GM04504 (cell line): ENCODE measurements around the gene TMC3.
"Not testable (repeated sequence)": the region's sequence is repeated elsewhere in the genome, so short reads cannot be mapped to it uniquely, and the experiment has no call there.

ENCODE experiments used
- DNase-seq: peaks from one replicate; pipeline ENCODE4 v3.0.0-alpha.2; 2012; ENCODE audit warnings: low read depth

The TMC3 gene

DNA sequence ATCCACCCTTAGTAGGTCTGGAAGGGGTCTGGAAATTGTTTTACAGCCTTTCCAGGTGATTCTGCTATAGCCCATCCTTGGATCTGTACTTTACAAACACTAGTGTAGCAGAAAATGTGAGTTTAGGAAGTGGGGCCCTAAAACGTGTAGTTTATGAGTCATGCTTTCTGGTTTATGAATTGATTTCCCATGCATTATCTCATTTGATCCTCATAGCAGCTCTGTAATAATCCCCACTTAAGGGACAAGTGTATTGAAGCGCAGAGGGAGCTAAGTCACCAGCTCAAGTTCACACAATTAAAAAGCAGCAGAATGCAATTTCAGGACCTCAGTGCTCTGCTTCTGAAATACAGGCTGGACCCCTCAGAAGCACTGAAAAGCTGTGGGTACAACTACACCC is 27.4 kb downstream of the TMC3 start:
- no peak for DNase-seq

DNA sequence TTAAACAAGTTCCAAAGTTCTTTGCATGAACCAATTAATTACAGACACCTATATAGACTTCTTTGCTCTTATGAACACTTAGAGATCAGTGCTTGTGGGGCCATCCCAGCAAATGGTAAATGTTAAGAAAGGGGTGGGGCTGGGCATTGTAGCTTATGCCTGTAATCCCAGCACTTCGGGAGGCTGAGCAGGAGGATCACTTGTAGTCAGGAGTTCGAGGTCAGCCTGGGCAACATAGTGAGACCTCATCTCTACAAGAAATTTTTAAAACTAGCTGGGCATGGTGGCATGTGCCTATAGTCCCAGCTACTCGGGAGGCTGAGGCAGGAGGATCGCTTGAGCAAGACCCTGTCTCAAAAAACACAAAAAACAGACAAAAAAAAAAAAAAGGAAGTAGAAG is 30.6 kb downstream of the TMC3 start:
- no peak for DNase-seq

DNA sequence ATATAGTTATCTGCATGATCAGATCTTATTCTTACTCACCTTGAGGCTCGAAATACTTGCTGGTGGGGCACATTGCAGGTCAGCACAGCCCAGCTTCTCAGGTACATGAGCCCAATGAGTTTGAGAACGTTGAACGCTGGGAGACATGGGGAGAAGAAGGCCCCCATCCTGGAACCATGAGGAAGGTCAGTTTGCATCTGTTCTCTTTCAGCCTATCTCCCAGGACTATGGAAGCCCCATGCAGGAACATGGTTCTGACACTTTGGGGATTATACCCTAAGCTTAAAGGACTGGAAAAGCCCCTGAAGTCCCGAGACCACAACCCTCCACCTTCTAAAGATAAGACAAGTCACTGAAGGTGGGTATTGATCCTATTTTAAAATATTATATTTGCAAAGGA is 32.7 kb downstream of the TMC3 start:
- no peak for DNase-seq

DNA sequence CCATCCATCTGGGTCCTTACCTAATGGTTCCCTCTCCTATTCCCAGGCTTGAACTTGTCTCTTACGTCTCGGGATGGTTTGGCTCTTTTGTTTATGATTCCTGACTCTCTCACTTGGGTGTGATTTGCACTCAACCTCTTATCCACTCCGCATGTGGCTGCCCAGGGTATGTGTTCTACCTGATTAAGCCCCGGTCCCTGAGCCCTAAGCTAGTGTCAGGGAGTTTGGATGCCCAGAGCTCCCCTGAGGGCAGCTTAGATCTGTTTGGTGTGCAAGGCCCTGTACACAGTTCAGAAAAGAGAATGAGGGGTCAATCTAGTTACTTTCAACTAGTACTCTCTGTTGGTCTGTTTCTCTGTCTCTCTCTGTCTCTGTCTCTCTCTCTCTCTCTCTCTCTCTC is 34.2 kb downstream of the TMC3 start:
- no peak for DNase-seq

DNA sequence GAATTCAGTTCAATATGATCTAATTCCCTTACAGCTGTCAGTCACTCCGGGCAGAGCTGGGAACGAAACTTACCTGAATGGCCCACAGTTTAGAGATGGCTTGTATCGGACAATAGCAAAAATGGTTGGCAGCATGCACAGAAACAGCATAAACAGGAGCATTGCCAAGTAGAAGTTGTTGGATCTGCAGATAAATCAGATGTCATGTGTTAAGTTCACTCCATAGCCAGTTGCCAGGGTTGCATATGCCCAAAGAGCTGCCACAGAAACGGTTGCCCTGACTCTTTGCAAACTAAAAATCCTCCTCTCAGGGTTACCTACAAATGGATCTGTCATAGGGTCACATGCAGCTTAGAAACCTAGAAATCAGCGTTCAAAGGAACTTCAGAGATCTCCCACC is 34.7 kb downstream of the TMC3 start:
- DNase-seq: no peak

DNA sequence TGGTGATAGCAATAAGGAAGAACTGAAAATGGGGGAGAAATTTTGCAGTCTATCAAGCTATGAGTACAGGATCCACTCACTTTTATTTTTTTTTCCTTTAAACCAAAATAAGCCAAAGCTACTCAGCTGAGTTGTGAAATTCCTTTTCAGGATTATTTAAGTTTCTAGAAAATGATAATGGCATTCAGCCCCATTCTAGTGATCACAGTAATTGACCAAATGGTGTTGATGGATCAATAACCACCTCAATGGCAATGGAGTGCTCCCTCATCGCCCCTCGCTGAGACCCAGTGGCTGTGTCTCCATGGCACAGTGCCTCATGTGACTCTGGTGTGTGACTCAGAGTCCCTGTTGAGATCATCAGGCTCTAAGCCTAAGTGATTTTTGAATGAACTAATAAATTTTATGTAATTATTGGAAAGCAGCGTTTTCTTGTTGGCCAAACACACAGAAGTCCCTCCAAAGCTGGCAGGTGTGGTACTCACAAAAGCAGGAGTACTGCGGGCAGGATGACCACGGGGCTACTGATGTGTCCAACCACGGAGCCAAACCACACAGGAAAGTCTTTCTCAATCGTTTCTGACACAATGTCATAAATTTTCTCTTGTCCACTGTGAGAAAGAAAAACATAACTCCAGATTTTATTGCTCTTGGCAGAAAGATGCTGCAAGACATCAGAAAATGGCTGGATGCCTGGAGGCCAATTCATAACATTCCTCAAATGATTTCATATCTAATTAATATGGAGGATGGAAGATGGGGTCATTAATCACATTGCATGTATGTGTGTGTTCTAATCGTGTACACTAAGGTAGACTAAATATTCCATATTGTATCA is 35.6 kb downstream of the TMC3 start:
- peak; percentile 94 for DNase-seq

DNA sequence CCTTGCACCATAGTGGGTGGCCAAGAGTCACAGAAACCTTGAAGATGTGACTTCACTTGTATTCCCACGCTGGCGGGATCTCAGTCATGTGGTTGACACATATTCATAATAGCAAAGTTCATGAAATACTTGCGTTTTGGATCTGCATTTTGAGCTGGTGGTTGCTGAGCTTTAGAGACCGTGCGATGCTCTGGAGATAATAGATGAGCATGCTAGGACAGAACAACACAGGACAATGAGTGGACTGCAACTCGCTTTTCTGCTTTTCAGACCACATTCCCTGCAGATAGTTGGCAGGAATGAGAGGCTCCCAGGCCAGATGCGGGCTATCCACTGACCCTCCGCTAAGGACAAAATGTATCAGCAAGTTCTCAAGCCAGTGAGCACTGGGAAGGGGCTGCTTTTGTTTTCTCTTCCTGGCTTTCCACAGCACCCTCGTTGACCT is 36.3 kb downstream of the TMC3 start:
- no peak for DNase-seq

DNA sequence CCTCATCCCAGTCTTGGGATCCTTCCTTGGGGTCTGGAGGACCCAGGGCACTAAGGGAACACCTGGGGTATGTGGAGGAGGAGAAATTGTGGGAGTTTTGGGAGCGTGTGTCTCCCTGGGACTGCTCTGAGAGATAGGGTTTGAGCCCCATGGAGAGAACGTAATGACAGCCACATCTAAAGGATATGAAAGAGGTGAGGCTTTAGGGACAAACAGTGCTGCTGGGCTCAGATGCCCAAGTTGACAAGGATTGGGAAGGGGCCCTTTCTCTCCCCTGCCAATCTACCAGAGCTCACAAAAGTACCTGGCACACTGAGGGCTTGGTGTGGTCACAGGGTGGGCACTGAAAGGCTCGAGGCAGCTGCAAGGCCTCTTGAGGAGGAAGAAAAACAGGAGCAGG is 36.8 kb downstream of the TMC3 start:
- DNase-seq: no peak

DNA sequence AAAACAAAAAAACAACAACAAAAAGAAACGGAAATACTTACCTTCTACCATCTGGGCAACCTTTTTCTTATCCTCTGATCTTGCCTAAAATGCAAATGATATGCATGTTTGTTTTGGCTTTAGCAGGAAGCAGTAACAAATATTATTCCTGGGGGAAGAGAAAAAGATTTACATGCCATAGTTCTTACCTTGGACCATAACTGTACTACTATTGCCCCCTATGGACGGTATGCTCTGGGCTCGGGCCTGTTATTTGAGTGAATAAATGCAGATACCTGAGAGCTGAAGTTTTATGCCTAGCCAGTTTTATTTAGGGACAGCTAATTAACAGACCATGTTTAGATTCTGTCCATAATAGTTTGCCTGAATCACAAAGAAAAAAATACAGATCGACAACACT is 37.4 kb downstream of the TMC3 start:
- DNase-seq: no peak

DNA sequence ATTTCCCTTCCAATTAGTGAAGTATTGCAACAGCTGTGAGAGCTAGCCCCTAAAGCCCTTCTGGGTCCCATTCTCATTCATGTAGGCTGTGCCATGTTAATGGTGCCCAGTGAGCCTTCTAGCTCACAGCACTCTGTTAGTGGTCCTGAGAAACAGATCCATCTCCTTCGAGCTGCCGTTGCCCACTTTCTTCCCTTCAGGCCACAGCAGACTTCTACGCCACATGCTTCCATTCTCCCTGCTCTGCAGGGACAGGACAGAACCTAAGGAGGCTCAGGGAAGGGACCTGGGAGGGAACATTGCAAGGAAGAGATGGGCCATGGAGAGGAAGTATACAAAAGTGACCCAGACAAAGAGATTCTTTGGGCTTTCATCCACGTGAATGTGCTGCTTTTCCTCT is 38.4 kb downstream of the TMC3 start:
- DNase-seq: no peak

DNA sequence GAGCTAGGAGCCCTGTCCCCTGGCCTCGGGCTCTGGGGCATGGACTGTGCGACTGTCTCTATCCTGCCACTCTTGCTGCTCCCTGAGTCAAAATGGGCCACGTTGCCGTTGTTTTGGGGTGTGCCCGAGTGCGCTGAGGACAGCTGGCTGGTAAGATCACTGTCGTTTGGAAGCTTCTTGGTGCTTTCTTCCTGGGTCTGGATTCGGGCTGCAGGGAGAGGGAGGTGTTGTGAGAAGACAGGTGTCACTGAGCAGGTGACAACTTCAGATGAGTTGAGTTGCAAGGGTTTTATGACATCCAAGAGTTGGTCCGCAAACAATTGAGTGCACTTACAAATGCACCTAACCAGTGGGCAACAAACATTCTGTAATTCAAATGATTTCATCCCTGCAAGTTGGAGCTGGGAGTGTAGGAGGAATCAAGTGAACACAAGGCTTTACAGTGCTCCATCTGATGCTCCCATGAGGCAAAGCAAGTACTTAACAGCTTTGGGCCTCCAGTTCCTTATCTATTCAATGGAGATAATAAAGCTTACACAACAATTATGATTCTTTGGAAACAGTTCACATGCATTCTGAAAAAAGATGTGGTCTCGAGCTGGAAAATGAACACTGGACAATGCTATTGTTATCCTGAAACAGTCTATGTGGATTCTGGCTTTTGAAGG is 39.1 kb downstream of the TMC3 start:
- DNase-seq: no peak

DNA sequence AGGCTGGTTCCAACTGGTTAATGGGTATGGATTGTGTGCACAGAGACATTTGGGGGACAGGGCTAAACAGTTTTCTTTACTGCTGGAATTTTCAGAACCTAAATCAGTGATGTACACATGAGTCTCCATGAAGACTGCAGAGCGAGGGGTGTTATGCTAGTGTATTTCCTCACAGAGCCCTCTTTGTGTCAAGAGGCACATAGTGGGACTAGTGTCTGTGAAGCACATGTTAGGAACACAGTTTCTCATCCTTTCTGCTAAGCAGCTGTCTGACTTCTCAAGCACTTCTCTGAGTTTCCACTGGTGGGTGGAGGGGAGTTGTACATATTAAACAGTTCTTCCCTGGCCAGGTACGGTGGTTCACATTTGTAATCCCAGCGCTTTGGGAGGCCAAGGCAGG is 40.6 kb downstream of the TMC3 start:
- DNase-seq: no peak

DNA sequence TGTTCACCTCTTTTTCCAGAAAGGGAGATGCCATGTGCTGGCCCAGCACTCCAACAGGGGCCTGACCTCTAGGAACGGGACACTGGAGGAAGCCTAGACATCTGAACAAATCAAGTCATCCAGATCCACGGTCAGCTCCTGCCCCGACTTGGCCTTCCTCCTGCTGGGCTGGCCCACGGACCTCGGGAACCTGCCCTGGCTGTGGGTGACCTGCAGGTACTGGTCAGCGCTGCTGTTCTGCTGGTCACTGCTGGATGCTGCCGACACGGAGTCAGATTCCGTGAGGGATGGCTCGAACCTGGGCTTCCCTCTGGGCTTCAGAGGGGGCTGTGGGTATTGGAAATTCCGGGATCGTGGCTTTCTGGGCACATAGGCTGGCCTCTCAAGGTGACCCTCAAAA is 41.7 kb downstream of the TMC3 start:
- no peak for DNase-seq

DNA sequence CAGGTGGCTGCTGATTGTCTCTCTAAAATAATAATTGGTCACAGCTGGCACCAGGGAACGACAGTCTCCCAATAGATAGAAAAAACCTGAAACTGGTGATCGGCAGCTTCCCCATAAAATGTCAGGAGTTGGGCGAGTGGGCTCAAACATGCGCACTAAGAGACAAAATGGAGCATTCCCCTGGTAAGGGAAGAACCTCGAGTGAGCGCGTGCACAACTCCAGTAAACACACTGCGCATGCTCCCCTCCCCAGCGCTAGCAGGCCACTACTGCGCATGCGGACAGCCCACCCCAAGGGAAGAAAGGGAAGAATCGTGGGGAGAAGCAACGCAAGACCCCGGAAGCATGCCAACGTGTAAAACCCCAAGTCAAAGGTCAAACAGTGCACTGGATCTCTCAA is 42.4 kb downstream of the TMC3 start:
- DNase-seq: no peak

DNA sequence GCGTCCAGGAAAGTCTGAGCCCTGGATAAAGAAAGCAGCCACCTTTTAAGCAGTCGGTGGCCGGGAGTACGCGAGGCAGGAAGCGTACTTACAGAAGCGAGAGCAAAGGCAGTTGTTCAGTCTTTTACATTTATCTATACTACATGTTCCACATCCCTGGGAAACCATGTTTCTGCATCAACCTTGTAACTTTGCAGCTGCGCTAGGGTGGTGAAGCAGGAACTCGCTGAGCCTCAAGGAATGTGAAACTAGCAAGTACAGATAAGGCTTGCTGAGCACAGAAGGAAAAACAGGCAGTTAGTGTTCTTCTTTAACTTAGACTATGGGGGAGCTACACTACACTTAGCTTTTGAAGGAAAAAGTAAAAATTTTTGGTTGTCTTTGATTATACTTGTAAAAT is 42.9 kb downstream of the TMC3 start:
- DNase-seq: not testable (repeated sequence)

DNA sequence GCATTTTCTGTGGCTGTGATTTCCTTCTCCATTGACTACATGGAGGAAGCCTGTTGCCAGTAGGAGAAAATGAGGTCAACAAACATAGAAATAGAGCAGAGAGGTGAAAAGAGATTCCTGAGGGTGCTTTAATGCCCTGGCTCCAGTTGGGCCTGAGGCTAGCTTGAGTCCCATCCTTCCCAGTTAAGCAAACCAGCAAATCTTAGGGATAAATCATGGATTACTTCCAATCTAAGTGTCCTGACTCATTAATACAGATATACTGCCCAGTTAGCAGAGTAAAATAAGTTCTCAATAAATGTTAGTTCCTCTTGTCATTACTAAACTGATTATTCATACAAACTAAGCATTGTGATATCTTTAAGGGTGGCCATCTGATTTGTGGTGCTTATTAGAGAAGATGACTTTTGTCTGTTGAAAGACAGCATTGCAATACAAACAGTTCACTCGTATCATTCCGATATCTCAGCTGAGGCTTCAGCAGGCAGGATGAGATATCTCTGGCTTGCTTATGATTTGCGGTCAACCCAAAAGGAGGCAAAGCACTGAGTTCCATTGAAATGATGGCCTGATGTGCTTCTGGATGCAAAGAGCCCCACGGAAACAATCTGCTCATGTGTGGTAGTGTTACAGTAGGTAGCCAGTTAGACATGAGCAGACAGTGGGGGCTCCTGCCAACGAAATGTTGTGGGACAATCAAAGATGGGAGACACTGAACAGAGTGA is 43.5 kb downstream of the TMC3 start:
- no peak for DNase-seq

DNA sequence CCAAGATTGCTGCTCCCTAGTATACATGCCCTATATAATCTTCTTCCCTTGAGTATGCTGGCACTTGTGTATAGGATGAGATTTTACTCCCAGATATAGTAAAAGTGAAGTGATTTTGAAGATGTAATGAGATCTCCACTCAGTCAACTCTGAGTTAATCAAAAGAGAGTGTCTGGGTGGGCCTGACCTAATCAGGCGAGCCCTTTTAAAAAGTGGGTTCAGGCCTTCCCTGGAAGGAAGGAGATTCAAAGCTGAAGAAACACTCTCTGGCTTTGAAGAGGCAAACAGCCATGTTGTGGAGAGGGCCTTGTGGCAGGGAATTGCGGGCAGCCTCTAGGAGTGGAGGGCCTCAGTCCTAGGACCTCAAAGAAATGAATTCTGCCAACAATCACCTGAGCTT is 44.6 kb downstream of the TMC3 start:
- no peak for DNase-seq

DNA sequence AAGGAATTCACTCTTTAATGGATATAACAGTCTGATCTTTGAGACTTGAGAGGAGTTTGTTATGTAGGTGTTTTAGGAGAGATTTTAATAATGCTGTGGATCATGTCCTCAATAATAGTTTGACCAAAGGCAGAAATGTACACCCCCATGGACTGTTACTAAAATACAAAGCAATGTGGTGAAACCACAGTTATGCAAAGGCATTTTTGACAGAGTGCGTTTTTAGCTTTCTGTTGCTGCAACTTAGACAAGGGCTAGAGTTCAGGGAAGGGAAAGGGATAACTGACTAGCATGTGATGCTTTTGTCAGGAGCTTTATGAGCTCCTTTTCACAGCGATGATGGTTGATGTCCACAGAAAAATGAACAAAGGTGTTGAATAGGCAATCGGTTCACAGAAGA is 46.5 kb downstream of the TMC3 start:
- peak; percentile 77 for DNase-seq

DNA sequence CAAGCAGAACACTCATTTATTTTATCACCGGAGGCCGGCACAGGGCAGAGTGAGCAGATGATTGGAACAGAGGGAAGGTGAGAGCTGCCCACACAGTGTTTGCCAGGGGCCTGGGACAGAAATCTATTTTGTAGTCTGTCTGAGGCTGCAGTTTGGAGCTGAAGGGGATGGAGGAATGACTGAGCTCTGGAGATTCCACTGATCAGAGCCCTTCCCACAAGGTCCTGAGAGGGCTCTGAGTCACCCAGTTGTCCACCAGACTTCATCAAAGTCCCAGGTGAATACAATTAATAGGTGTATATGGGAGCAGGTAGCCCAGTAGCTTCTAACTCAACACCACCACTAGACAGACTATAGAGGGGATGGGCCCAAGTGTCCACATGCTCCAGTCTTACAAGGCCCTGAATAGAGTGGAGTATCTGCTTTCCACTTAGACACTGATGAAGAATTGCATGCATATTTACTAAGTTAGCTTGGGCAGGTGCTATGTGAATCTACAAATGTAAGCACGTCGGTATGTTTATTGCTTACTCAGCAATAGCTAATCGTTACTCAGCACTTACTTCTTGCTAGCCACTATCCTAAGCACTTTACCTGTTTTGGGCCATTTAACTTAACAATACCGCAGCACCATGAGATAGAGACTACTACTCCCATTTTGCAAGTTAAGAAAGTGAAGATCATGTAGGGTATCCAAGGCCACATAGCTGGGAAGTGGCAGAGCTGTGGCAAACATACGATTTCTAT is 47.4 kb downstream of the TMC3 start:
- no peak for DNase-seq

DNA sequence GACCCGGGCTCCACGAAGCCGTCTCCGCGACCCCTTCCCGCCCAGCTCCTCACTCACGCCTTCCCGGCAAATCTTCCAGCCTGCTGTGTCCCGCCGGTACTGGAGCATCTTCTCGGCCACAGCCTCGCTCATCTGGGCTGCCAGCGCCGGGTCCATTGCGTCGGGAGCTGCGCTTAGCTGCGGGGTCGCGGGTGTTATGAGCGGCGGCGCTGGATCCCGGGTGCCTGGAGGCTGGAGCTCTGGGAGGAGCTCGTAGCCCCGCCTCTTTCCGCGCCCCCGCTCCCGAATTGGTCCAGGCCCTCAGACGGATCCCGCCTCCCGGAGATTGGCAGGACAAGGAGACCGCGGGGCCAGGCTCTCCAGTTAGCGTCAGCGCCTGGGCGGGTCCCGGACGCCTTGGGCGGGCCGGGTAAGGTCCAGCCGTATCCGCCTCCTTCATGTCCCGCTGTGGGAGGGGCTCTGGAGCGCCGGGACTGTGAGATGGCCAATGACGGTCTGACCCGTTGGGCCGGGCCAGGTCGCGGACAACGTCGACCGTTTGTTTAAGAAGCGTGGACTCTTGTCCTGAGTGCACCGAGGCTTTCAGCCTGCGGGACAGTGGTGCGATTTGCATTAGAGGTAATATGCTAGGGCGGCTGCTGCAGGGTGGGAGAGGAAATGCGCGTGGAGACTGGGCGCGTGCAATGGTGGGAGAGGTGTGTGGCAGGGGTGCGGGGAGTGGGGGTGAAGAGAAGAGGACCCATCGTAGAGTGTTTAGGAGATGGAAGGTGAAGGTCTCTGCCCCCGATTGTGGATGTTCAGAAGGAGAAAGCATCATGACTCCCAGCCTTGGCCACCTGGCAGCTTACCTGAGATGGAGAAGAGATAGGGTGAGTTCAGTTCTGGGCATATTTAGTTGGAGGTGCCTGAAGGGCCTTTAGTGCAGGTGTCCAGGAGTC is 49.8 kb downstream of the TMC3 start, which contains the start of gene STARD5:
Gene STARD5 (minus strand): TSS at position 198 of the 938 bp plus-strand sequence. CDS start 42 bp downstream, at position 156.
- peak; percentile 94 for DNase-seq

DNA sequence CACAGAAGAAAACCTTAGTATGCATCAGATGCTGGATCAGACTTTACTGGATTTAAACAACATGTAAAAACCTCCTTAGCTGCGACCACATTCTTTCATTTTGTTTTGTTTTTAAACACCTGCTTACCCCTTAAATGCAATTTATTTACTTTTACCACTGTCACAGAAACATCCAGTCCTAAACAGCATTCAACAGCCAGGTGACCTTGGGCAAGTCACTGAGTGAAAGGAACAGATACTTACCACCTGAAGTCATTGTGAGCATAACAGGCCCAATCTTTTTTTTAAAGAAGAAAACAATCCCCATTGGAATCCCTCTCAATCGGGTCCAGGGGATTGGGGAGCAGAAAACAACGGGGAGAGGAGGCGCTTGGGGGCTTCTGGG is 50.5 kb downstream of the TMC3 start:
- no peak for DNase-seq
